Measurements from ENCODE around the gene HIGD1B. TPM values are rescaled to one million over a fixed set of nuclear protein-coding genes. Genes with fewer than 3 reads are reported as not detected.

The HIGD1B gene
- polyA plus RNA-seq, 1 donor from 2014 or later: not detected

- no peak overlapping the region for H3K9ac ChIP-seq (ENCODE audit: low read length)
- no peaks in the 10 kb centered on the region for H3K79me2 ChIP-seq (replicated peaks; ENCODE audit: insufficient read depth, low read length)
- H3K27ac ChIP-seq (ENCODE audit: low read length): no peak overlapping the region
- H2AFZ ChIP-seq (ENCODE audit: low read depth, low read length): no peak overlapping the region
- no peaks in the 10 kb centered on the region for H3K9me2 ChIP-seq (ENCODE audit: insufficient read depth, low read length)
- H4K20me1 ChIP-seq (ENCODE audit: insufficient read depth): no peaks in the 10 kb centered on the region
- no peaks in the 10 kb centered on the region for H3K27me3 ChIP-seq (ENCODE audit: insufficient read depth, low read depth, low read length)
- TF ChIP-seq RAD21 (conservative IDR thresholded peaks at IDR 0.05): no peak
- TF ChIP-seq SMC3 (conservative IDR thresholded peaks at IDR 0.05; ENCODE audit: poor library complexity): no peak
- no peak for TF ChIP-seq EZH2 (IDR thresholded peaks at IDR 0.05; ENCODE audit: borderline replicate concordance, insufficient read depth, low read length, poor library complexity, severe bottlenecking)
- TF ChIP-seq REST (IDR thresholded peaks at IDR 0.05; ENCODE audit: borderline replicate concordance): no peak
- TF ChIP-seq EP300 (conservative IDR thresholded peaks at IDR 0.05; ENCODE audit: poor library complexity, severe bottlenecking): no peak
- TF ChIP-seq POLR2AphosphoS5 (IDR thresholded peaks at IDR 0.05): no peak
- no peak for TF ChIP-seq TAF1 (IDR thresholded peaks at IDR 0.05; ENCODE audit: low read depth)
- no peak for TF ChIP-seq MXI1 (conservative IDR thresholded peaks at IDR 0.05; ENCODE audit: poor library complexity, severe bottlenecking)
- TF ChIP-seq CTCF (IDR thresholded peaks at IDR 0.05; ENCODE audit: poor library complexity, severe bottlenecking): no peak
- no peaks in the 10 kb centered on the region for H3F3A ChIP-seq (ENCODE audit: insufficient read depth, low read length, poor library complexity, severe bottlenecking)
- no peaks in the 10 kb centered on the region for H3K9me3 ChIP-seq (ENCODE audit: low read length)
- H3K36me3 ChIP-seq (ENCODE audit: insufficient read depth, low read length): peaks cover 4% of the 10 kb centered on the region
- H3K4me2 ChIP-seq (ENCODE audit: low read length): no peak overlapping the region
- H3K4me3 ChIP-seq (ENCODE audit: low read length): no peak overlapping the region
Observed at GRCh38 chr17:44871556-44871955, 23.9 kb downstream of the HIGD1B start.

GRCh38 chr17:44872131-44872768 is 24.6 kb downstream of the HIGD1B start:
- H3K9me2 ChIP-seq (ENCODE audit: insufficient read depth, low read length): no peaks in the 10 kb centered on the region
- H3K36me3 ChIP-seq (ENCODE audit: insufficient read depth, low read length): peaks cover 4% of the 10 kb centered on the region
- no peak for TF ChIP-seq SMC3 (conservative IDR thresholded peaks at IDR 0.05; ENCODE audit: poor library complexity)
- TF ChIP-seq REST (IDR thresholded peaks at IDR 0.05; ENCODE audit: borderline replicate concordance): no peak
- no peak for TF ChIP-seq EP300 (conservative IDR thresholded peaks at IDR 0.05; ENCODE audit: poor library complexity, severe bottlenecking)
- TF ChIP-seq POLR2AphosphoS5 (IDR thresholded peaks at IDR 0.05): no peak
- no peak for TF ChIP-seq RAD21 (conservative IDR thresholded peaks at IDR 0.05)
- no peaks in the 10 kb centered on the region for H3K27me3 ChIP-seq (ENCODE audit: insufficient read depth, low read depth, low read length)
- H3K9ac ChIP-seq (ENCODE audit: low read length): no peak overlapping the region
- H3K27ac ChIP-seq (ENCODE audit: low read length): no peak overlapping the region
- no peaks in the 10 kb centered on the region for H3K79me2 ChIP-seq (replicated peaks; ENCODE audit: insufficient read depth, low read length)
- no peak overlapping the region for H2AFZ ChIP-seq (ENCODE audit: low read depth, low read length)
- no peaks in the 10 kb centered on the region for H3K9me3 ChIP-seq (ENCODE audit: low read length)
- H3K4me2 ChIP-seq (ENCODE audit: low read length): no peak overlapping the region
- no peak overlapping the region for H3K4me3 ChIP-seq (ENCODE audit: low read length)
- H4K20me1 ChIP-seq (ENCODE audit: insufficient read depth): no peaks in the 10 kb centered on the region
- no peaks in the 10 kb centered on the region for H3F3A ChIP-seq (ENCODE audit: insufficient read depth, low read length, poor library complexity, severe bottlenecking)

Measured in neural cell (in vitro differentiated cells).